CMK (cell line): ENCODE measurements around the gene N4BP2L2.

ENCODE experiments used
- DNase-seq: peaks from one replicate; pipeline ENCODE4 v3.0.0-alpha.2; 2010; ENCODE audit warnings: low read depth

N4BP2L2 gene

DNA sequence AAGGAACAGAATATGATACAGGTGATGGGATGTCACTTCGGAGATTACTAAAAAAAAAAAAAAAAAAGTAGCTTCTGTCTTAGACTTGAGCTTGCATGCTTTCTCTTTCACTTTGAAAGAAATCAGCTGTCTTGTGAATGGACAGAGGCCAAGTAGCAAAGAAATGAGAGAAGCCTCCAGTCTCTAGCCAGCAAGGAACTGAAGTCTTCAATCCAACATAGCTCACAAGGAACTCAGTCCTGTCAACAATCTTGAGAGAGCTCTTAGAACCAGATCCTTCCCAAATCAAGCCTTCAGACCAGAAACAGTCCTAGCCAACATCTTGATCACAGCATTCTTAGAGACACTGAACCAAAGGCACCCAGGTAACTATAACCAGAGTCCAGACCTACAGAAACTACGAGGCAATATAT lies 7.7 kb downstream of the N4BP2L2 start:
- DNase-seq: no peak

DNA sequence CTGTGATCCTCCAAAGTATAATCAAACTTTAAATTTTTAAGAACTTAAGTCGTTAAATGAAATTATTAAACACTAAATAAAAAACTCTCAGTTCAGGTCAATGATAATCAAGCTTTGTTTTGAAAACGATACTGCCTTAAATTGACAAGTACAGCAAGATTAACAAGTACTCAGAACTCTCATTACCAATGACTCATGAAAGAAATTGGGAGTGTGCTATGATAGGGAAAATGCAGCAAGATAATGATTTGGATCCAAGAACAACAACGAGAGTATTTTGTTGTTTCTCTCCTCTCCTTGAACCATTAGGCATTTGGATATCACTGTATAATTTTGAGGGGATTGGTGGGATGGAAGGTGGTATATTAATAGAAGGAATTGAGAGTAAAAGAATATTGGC lies 10.2 kb downstream of the N4BP2L2 start:
- DNase-seq: no peak

DNA sequence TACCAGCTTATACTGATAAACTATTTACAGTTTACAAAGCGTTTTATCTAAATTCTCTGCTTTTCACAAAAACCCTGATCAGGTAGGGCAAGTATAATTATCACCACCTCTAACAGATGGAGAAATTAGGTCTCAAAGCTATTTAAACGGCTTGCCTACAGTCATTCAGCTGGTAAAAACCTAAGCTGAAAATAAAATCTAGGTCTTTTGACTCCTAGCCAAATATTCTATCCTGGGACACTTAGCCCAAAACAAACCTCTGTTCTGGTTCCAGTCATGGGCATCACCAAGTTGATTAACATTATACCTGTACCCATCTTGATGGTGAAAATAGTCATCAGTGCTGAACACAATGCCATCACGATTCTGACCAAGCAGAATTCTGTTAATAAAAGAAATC lies 11.4 kb downstream of the N4BP2L2 start:
- DNase-seq: no peak

DNA sequence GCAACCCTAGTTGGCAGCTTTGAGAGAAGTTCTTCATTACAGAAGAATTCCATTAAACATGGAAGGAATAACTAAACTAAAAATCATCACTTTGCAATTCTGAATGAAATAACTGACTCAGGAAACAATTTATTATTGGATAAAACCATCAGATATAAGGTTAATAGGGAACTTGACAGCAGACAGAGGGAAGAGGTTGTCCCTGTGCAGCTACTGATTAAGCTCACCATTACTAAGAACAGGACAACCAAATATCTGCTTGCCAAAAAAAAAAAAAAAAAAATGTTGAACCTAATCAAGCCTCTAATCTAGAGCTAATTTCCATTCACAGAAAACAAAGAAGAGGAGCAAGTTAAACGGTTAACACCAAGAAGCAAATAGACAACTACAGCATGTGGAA lies 12.8 kb downstream of the N4BP2L2 start:
- no peak for DNase-seq

DNA sequence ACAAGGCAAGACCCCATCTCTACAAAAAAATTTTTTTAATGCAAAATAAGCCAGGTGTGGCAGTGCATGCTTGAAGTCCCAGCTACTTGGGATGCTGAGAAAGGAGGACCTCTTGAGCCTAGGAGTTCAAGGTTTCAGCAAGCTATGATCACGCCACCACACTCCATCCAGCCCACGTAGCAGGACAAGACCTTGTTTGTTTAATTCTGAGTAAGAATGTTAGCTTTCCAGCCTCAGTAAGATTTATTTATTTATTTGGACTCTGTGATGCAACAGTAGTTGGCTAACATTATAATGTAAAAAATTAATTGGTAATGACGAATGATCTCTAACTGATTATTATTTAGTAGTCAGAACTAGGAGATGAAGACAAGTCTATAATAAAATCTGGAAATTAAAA lies 23.3 kb downstream of the N4BP2L2 start:
- no peak for DNase-seq

DNA sequence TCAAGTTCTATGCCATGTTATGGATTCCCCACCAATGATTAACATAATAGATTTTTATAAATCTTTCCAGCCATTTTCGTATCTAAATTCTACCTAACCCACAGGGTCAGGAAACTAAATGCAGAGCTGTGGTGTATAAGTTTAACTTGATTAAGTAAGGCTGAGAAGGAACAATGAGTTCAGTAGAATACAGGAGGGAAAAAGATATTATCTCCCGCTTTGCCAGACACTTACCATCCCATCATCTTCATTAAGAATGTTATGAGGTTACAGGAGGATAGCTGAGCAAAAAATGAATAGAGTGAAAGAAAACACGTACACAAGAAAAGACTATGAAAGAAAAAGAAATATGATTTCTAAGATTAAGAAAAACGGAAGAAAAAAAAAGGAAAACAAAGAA lies 27.1 kb downstream of the N4BP2L2 start:
- DNase-seq: no peak

DNA sequence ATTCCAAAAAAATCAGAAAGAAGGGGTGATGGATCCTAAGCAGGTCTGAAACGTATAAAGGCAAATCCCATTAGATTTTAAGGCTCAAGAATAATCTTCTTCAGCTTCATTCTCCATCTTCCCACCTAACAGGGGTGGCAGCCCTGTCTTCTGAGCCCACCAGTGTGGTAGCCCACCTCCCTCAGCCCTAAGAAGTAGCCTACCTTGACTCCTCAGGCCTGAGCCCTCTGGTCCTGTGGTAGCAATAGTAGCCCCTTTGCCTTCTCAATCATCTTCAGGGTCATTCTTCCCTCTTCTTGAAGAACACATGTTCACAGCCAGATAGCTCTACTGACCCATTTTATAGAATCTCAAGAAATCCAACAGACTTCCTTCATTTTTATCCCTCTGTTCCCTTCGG lies 33.7 kb downstream of the N4BP2L2 start:
- no peak for DNase-seq

DNA sequence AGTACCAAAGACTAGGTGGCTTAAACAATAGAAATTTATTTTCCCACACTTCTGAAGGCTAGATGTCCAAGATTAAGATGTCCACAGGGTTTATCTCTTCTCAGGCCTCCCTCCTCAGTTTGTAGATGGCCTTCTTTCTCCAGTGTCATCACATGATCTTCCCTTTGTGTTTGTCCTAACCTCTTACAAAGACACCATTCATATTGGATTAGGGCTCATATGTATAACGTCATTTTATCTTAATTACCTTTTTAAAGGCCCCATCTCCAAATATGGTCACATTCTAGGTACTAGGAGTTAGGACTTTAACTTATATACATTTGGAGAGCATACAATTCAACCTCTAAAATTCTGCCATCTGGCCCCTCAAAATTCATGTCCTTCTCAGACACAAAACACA lies 34.3 kb downstream of the N4BP2L2 start:
- no peak for DNase-seq

DNA sequence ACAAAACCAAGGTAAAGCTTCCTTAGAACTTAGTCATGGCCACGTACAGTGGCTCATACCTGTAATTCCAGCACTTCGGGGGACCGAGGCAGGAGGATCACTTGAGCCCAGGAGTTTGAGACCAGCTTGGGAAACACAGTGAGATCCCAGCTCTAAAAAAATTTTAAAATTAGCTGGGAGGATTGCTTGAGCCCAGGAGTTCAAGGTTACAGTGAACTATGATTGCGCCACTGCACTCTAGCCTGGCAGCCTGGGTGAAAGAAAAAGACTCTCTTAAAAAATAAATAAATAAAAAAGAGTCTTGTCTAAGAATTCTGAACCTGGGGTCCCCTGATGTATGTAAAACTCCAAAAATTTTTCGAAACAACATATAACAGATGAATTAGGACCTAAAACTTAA lies 34.9 kb downstream of the N4BP2L2 start:
- DNase-seq: no peak

DNA sequence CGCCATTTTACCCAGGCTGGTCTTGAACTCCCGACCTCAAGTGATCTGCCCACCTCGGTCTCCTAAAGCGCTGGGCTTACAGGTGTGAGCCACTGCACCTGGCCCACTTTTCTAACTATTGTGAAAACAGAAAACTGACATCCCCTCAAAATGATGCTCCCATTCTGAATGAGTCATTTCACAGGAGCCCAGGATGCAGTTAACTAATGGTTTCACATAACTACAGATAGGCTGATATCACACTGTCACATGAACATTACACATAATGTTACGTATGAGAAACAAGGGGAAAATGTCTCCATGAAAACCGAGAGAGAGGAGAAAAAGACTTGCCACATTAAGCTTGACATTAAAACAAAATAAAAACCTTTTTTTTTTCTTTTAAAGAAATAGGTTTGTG lies 37.5 kb downstream of the N4BP2L2 start:
- no peak for DNase-seq

DNA sequence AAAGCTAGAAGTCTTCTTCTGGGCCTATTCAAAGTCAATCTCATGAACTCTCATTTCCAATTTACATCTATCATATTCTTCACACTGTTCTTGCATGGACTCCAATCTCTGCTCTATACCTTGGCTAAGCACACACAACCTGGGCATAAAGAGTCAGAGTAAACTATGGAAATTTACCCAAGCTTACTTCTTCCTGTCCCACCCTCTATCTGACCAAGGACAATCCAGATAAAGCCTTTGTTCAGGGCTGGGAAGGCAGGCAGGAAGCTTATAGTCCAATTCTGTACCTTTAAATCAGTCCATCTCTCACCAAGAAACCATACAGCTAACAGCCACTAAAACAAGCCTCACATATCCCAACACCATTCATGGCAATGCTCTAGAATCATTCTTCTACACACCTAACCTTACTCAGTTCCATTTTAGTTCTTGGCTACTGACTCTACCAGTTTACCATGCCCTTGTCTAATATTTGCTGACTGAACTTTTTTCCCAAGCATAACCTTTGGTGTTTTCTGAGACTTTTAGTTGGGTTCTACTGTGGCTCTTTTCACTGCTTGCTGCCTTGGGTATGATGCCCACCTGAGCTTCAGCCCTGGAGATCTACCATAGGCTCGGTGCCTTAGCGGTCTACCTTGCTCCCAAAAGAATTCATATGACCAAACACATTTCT lies 38.9 kb downstream of the N4BP2L2 start:
- DNase-seq: no peak

DNA sequence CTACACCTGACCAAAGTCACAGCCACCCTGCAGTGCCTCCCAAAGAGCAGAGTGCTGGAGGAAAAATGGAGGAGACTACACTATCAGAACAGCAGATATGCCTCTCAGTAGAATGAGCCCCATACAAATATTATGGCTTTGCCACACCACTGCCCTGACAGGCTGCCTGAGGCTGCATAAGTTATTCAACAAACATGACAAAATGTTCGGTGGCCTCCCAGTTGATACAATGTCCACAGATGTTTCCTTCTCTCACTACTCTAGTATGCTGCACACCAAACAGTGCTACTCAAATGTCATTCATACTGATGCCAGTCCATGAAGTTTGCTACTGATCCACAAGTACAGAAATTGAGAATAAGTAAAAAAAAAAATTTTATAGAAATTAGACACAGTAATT lies 41.0 kb downstream of the N4BP2L2 start:
- no peak for DNase-seq

DNA sequence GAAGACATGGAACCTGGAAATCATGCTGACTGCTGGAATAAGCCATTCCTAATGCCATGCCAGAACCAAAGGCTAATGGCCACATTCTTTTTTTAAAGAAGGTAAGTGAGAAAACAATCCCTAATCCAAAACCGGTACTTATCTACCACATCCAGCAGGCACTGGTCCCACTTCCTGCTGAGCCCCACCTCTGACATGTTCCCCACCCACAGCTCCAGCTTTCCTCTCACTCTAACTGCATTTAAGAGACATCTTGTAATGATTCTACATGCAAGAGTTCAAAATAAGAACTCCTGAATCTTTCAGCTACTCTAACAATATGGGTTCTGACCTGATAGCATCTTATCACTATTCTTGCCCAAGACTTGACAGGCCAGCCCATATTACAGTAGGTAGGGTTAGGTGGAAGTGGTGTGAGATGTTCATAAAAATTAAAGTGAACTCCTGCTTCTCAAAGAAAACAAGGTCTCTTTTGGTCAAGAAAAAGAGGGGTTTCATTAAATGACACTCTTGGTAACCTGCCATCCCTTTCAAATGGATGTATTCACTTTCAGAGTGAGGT lies 41.9 kb downstream of the N4BP2L2 start:
- peak; percentile 8 for DNase-seq

DNA sequence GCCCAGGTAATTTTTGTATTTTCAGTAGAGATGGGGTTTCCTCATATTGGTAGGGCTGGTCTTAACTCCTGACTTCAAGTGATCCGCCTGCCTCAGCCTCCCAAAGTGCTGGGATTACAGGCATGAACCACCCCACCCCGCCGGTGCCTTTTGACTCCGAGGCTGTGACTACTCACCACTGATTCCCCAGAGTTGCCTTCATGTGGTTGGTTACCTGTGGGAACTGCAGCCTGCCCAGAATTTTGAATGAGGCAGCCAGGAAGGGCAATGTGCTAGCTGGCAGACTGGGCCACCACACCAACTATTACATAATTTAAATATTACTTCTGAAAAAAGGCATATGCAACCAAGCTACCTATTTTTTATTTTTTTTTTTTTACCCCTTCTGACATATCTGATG lies 42.8 kb downstream of the N4BP2L2 start:
- no peak for DNase-seq

DNA sequence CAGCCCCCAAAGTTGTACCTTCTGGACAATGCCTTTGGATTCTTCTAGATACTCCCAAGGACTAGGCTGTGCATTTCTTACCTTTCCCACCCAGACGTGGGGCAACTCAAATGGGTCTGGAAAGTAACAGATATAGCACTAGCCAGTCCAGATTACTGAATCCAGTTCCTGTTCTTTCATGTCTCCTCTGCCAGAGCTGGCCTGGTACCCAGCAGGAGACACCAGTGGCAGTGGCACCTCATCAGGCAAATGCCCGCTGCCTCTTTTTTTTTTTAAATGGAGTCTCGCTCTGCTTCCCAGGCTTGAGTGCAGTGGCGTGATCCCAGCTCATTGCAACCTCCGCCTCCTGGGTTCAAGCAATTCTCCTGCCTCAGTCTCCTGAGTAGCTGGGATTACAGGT lies 43.2 kb downstream of the N4BP2L2 start:
- no peak for DNase-seq

DNA sequence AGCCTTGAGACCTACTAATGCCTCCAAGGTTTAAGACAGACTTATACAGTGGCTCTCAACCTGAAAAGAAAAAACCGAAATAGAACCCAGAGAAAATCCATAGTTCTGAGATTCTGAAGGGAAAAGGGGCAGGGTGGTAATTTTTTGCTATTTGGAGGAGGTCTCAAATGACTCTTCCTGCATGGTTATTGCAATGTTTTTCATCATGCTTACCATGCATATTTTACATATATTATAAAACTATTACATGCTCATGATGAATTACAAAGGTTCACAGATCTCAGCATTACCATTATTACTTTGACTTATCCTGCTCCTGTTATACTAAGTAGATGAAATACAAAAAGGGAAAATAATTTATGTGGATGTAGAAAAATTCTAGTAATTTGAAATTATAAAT lies 47.6 kb downstream of the N4BP2L2 start:
- no peak for DNase-seq

DNA sequence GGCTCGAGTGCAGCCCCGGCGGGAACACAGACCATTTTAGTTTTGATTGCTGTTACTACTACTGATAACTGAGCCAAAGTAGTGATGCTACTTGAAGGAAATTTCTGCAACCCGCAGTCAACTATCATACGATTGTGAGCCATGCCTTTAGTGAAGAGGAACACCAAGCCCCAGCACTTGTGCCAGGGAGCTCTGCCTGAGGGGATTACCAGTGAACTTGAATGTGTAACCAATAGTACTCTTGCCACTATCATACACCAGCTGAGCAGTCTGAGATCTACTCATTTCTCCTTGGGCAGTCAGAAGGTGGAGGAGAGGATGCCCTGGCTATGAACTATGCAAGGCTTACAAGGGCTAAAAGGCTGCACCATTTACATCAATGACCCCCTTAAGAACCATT lies 61.7 kb downstream of the N4BP2L2 start:
- DNase-seq: no peak

DNA sequence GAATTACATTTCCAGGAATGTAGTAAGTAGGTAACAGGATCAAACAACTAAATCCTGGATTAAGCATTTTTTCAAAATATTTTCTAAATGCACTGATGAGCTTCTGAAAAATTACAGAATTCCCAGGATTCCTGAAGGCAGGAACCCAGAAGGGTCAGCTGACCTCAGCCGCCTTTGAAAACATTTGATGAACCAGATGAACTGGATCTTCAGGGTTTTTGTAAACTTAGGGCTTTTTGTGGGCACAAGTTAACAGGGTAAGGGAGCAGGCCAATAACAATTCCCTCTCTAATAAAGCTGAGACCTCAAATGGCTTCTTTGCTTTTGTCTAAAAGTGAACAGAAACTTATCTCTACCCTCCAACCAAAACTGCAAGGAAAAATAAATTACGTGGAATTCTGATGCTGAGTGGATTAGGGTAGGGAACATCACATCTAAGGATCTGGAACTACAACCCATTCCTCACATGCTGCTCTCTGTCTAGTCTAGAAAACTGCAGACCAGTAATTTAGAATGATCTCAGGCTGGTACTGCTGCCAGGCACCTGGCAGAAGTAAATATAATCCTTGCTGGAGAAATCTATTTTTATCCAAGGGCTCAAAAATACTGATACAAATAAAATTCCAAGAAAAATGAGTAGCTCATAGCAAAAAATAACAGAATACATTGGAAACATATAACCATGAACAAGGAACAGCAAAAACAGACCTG lies 62.4 kb downstream of the N4BP2L2 start:
- DNase-seq: no peak

DNA sequence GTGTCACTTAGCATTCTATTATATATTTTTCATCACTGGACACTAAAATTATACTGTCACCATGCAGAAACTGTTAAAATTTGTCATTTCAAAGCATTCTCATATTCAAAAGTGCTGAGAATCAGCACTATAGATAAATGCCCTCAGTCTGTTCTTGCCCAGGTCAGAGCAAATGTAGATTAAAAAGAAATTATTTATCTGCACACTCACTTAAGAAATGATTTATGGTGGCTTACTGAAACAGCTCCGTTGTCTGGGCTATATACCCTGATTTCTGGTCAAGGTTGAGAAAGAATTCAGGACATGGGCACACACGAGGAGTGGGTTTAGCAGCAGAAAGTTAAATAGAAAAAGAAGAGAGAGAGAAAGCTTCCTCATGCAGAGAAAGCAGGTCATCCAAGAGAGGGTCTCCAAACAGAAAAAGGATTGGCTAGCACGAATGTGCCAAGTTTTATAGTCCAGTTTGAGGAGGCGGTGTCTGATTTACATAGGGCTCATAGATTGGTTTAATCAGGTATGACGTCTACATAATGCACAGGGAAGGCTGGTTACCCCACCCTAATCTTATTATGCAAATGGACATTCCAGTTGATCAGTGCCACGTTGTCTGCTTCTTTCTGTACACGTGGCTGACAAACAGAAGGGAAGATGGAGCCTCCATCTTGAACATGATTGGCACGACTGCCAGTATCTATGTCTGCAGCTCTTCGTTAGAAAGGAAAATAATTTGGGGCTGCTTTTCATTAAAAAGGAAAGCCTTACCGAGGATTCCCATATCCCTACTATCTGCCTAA lies 63.4 kb downstream of the N4BP2L2 start:
- no peak for DNase-seq

DNA sequence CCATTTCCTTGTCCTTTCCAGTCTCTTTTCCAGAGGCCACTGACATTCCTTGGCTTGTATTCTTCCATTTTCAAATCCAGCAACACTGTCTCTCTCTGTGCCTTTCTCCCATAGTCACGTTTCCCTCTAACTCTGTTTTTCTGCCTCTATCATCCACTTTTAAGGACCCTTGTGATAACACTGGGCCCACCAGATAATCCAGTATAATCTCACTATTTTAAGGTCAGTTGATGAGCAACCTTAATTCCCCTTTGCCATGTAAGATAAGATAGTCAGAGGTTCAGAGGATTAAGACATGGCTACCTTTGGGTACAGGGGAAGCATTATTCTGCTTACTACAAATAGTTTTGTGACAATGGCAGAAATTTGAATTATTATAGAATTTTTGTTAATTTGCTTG lies 64.9 kb downstream of the N4BP2L2 start:
- no peak for DNase-seq

DNA sequence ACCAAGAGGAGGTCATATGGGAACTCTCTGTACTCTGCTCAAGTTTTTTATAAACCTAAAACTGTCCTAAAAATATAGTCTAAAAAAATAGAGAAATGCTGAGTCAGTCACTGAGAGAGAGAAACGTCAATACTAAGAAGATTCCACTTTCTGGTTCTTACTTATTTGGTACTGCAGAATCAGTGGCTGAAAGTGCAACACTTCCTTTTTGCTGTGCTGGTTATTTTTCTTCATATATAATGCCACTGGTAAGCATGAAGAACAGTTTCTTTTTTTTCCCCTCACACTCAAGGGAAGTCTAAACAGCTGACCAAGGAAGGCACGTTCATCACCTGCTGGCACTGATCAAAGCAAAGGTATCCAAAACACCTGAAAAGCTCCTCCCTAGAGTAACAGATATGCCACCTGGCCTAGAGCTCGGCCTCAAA lies 66.4 kb downstream of the N4BP2L2 start:
- no peak for DNase-seq

DNA sequence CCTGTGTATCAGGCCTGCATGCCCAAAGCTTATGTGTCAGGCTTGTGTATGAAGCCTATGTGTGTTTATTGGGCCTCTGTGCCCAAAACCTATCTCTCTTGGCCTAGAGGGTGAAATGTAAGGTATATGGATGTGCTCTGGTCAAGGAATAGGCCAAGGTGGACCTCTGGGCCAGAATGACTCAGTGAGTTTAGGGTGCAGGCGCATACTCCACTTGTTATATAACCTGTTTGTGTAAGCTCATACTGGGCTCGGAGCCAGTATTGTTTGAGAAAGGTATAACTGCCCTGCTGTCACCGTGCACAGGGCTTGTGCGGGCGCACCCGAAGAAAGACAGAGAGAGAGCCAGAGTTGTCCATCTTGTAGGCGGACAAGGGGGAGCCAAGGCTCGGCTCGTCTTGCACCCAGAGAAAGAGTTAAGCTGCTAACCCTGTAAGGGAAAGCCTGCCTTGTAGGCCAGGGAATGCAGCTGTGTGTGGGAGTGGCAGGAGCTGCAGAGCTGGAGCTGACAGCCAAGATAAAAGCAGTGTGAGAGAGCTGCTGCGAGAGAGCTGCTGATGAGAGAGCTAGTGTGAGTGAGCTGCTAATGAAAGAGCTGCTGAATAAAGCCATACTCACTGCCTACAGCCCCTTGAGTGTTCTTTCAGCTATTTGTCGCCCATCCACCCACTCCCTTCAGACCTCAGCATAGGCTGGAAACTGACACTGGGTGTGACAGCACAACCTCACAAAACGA lies 67.2 kb downstream of the N4BP2L2 start:
- no peak for DNase-seq
